Ramos (cell line): ENCODE data around the gene CRADD.
"Not testable (repeated sequence)": the region's sequence is repeated elsewhere in the genome, so short reads cannot be mapped to it uniquely, and the experiment has no call there.

ENCODE experiments used
- in situ Hi-C: fragments of 300-500 bp; cut with MboI; formaldehyde crosslinking; loops from one replicate; pipeline ENCODE4 v1.14.3; 2022; ENCODE audit warnings: low sequenced_read_pairs; ENCODE audit not compliant: unreplicated experiment

The CRADD gene

DNA sequence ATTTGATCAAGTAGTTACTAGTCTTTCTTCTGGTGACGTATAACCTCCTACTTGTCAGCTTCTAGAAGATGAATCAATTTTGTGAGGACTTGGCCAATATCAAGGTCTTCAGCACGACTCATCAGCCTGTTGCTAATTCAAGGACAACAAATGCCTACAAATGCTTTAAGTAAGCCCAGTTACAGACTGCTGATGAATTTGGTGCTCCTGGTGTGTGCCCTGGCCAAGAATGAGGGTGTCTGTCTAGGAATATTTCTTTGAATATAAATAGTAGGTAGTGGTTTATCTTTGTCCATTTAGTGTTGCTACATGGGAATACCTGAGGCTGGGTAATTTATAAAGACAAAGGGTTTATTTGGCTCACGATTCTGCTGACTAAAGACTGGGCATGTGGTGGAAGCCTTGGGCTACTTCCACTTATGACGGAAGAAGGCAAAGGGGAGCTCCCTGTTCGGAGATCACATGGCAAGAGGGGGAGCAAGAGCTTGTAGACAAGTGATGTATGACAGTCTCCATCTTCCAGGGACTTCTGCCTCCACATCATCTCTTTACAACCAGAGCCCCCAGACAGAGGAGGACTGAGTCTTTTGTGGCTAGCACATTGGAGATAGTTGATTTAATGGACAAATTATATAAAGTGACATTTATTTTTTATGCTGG, 180.2 kb downstream of the CRADD start:
- in situ Hi-C loops = no loop called here

DNA sequence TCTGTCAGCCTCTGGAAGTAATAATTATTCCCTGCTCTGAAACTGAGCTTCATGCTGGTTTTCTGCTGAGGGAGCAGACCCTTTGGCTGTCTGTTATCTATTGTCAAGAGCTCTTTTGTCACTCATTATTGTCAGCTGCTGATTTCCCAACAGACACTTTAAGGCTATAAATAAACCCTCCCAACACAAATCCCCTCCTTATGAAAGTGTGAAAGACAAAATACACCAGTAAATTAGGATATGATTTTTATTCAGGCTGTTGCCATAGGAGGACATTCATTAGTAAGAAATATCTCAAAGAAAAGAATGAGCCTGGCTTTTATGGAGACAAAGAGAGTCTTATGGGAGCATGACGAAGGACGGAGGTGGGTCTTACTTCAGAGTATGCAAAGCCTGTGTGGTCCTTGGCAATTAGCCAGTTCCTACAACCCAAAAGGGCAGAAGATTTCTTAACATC, 180.8 kb downstream of the CRADD start:
- in situ Hi-C loops = no loop called here

DNA sequence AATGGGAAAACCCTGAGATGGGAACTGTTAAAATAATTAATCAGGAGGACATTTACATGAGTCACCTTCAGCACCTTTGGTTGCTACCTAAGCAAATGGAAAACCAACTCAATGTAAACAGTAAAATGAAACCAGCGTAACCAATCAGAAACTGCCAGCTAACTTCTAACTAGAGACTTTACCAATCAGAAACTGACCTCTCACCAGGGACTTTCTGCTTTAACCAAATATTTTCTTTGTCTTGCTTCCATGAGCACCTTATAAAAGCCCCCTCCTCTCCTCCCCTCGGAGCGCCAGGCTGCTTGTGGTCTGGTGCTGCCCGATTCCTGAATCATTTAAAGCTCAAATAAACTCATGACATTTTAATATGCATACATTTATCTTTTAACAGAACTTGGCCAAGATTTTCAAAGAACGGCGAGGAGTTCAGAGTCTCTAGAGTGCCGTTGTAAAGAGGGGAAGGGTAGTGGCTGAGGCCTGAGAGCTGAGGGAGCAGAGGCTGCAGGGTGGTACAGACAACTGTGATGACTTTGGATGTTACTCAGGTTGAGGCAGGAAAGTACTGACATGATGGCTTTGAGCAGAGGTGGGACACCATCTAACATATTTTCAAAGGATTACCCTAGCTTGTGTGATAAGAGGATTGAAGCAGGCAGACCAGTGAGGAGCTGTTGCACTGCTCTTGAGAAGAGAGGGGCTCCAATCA, 183.6 kb downstream of the CRADD start:
- in situ Hi-C loops = no loop called here

DNA sequence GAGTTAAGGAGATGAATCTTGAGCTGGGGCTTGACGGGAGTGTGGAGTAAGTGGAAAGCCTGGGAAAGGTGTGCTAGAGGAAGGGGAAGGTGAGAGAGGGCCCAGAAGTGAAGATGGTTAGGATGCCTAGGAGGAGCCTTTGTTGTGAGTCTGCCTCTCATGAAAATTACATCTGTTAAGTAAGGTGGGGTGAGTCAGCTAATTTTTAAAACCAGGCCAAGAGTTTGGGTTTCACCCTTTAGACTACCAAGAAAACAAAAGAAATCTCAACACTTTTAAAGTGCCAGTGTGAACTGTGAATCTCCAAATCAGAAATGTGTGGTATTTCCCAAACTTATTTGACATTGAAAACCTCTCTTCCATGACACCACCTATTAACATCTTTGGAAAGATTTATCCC, 185.2 kb downstream of the CRADD start:
- in situ Hi-C loops = no loop called here

DNA sequence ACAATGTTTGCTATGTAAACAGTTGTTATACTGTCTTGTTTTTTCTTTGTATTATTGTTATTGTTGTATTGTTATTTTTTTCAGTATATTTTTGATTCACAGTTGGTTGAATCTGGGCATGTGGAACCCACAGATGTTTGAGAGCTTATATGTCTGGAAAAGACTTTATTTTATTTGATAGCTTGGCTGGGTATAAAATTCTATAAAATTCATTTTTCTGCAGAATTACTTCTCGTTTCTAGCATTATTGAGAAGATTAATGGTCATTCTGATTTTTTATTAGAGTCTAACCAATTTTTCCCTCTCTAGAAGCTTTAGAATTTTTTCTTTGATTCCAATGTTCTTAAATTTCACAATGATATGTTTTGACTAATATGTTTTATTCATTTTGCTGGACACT, 188.6 kb downstream of the CRADD start:
- in situ Hi-C loops = no loop called here

DNA sequence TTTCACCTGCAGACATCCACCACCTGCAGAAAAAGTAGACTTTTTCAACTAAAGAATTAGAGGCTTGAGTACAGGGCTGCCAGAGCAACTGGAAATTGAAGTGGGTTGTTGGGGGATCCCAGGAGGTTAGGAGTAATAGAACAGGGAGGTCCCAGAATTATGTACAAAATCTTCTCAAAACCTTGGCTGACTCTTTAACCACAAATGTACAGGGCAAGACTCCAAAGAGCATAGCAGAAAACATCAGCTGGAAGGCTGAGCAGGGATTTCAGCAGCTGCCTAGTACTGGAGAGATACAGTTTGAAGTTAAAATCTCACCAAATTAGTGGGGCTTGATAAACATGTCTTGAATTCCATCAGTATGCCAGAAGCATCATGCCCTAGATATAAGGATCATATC, 191.6 kb downstream of the CRADD start:
- in situ Hi-C loops = no loop called here

DNA sequence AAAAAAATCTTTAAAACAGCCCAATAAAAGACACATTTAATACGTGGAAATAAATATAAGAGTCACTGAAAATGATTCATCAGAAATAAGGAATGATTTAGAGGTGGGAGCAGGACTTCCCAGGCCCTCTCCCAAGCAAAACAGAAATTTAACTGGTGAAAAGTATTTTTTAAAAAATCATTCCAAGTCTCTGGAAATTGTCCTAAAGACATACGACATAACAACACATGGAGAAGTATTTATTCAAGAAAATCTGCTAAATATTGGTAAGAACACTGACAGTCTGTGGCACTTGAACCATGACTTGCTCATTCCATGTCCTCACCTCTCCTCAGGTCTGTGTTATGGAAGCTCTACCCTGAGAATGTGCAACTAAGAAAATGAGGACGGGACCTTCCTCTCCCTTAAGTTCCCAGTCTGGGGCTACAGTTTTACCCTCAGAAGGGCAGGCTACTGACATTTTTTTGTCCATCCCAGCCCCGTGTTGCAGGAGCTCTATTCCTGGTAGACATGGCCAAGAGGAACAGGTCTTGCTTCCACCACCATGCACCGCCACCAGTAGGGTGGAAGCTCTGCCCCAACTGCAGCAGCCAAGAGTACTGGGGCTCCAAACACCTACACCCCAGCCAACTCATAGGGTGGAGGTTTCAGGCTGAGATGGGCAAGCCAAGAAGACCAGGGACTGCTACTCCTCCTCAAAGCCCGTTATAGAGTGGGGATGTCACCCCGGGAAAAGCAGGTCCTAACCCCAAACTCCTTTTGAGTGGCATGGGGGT, 193.0 kb downstream of the CRADD start:
- in situ Hi-C loops = no loop called here

DNA sequence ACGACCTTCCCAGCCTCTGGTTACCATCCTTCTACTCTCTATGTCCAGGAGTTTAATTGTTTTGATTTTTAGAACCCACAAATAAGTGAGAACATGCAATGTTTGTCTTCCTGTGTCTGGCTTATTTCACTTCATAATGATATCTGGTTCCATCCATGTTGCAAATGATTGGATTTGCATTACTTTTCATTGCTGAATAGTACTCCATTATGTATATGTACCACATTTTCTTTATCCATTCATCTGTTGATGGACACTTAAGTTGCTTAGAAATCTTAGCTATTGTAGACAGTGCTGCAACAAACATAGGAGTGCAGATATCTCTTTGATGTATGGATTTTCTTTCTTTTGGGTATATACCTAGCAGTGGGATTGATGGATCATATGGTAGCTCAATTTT, 194.4 kb downstream of the CRADD start:
- in situ Hi-C loops = not testable (repeated sequence)

DNA sequence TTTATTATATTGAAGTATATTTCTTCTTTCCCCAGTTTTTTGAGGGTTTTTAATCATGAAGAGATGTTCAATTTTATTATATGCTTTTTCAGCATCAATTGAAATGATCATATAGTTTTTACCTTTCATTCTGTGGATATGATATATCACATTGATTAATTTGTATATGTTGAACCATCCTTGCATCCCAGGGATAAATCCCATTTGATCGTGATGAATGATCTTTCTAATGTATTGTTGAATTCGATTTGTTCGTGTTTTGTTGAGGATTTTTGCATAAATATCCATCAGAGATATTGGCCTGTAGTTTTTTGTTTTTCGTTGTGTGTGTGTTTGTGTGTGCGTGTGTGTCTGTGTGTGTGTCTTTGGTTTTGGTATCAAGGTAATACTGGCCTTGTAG, 196.4 kb downstream of the CRADD start:
- in situ Hi-C loops = no loop called here

DNA sequence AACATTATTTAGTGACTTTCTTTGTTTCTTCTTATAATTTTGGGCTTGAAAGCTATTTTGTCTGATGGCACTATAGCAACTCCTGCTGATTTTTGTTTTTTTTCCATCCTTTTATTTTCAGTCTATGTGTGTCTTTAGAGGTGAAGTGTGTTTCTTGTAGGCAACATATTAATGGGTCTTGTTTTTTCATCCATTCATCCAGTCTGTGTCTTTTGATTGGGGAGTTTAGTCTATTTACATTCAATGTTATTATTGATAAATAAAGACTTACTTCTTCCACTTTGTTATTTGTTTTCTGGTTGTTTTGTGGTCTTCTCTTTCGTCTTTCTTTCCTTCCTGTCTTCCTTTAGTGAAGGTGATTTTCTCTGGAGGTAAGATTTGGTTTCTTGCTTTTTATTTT, 198.0 kb downstream of the CRADD start:
- in situ Hi-C loops = no loop called here

DNA sequence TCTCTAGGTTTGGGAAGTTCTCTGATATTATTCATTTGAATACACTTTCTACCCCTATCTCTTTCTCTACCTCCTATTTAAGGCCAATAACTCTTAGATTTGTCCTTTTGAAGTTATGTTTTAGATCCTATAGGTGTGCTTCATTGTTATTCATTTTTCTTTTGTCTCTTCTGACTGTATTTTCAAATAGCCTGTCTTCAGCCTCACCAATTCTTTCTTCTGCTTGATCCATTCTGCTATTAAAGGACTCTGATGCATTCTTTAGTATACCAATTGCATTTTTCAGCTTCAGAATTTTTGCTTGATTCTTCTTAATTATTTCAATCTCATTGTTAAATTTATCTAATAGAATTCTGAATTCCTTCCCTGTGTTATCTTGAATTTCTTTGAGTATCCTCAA, 199.2 kb downstream of the CRADD start:
- in situ Hi-C loops = no loop called here

DNA sequence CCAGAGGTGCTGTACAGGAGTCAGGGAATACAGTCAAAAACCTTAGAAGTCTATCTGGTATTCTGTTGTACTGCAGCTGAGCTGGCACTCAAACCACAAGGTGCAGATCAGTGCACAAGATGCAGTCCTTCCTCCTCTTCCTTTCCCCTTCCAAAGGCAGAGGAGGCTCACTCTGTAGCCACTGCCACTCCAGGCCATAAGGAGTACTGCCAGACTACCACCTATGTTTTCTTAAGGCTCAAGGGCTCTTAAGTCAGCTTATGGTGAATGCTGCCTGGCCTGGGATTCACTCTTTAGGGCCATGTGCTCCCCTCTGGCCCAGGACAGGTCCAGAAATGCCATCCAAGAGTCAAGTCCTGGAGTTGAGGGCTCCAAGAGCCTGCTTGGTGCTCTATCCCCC, 200.3 kb downstream of the CRADD start:
- in situ Hi-C loops = no loop called here

DNA sequence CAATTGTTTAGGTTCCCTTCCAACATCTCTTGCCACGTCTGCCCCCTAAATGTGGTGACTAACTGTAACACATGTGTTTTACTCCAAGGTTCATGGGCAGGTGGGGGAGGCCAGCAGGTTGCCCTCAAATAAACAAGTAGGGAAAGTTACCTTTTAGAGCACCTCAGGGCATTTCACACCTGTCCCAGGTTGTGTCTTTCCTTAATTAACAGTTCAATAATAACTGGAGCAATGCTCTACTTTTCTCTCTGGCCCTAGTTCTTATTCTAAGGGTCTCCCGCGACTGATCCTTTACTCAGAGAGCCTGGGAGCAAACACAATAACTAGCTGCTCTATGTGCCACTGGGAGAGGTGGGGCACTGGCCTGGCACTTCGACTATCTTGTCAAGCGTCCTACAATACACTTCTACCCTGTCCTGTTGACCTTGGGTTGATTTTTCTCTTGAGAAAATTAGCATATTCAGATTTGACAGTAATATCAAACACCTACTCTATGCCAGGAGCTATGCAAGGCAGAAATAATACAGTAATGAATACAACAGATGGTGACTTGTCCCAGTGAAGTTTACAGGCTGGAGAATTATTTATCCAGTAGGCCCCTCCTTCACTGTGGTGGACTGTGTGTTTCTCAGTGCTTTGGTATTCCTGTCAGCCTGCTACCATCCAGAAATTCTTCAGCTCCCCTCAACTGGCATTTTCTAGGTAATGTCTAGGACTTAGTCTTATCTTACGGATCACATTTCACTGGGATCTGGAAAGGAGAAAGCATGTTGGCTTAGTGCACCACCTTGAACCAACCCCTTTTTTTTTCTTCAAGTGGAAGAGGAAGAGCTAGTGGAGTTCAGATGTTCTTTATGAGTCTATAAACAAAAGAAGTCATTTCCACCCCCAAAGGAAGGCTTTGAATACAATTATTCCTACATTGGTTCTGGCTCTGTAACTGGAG, 202.6 kb downstream of the CRADD start:
- in situ Hi-C loops = no loop called here

DNA sequence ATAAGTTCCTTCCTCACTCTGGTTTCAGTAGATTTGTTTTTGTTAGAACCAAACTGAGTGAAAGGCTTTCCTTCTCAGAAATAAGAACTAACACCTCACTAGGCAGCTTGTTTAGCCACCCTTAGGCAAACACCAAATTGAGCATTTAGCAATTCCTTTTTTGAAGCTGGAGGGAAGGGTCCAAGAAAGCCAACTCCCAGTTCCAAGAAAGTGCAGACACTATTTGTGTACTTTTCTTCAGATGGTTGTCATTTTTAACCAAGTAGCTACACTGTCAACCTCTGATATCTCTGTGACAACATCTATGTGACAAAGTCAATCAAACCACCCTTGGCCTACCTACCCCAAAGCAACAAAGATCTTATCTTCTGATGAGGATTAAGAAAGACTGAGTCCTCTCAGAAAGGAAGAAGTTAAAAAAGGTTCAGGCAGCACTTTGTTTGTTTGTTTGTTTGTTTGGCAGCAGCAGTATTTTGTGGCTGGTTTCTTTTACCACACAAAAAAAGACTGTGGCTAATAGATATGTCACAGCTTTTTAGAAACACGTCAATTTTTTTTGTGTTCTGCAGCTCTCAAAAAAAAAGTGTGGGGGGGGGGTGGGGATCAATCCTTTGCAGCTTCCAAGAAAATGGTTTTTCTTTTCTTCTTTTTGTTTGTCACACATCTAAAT, 203.8 kb downstream of the CRADD start:
- in situ Hi-C loops = no loop called here

DNA sequence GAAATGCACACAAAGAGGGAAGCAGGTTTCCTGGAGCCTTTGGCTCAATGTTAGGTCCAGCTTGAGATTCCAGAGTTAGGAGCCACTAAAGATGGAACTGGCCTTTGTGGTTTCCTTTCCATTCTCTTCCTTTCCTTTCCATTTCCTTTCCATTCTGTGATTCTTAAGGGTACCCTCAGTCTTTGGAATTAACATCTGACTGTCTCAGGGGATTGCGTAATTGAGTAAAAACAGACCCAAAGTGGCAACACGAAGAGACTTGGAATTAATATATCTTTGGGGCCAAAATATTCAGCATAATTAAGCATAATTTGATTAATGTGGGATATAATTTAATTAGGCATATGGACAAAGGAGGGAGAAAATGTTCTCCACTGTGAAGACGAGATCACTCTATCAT, 205.6 kb downstream of the CRADD start:
- in situ Hi-C loops = no loop called here

DNA sequence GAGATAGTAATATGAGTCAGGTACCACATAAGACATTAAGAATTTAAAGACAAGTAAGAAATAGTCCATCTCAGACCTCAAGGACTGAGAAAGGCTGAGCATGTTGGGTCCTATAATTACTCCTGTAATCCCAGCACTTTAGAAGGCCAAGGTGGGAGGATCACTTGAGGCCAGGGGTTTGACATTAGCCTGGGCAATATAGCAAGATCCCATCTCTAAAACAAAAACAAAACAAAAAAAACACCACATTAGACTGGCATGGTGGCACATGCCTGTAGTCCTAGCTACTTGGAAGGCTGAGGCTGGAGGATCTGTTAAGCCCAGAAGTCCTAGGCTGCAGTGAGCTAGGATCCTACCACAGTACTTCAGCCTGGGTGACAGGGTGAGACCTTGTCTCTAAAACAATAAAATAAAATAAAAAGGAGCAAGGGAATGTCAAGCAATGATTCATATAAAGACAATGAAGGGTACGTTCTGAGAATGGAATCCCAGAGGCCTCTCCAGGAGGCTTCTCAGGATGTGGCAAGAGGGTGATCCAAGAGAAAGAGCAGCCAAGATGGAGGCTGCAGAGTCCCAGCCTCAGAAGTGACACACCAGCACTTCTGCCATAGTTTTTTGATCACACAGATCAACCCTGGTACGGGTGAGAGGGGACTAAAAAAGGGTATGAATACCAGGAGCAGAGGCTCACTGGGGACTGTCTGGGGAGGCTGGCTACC, 206.4 kb downstream of the CRADD start:
- in situ Hi-C loops = no loop called here

DNA sequence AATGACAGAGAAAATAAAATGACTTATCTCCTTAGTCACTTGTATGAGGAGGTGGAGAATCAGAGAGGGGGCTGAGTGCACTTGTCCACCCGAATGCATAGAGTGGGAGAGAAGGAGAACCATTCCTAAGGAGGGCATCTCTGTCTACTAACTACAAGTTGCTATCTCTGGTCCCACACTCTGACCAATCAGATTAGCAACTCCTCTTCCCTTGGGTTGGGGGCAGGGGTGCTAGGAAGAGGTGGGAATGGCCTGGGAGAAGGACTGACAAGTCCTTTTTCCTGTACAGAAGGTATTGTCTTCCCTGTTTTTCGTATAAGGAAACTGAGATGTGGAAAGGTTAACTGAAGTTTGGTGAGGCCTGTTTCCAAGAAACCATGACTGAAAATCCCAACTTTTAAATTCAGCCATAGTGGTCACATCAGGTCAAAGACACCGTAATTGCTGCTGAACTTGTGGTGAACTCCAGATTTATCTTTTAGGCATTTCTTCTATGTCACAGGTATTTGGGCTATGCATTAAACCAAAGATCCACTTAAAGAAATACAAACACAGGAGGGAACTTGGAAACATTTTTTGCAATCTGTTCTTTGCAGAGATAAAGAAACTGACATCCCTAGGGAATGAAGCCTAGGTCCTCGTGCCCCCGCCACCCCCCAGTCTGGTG, 207.8 kb downstream of the CRADD start:
- in situ Hi-C loops = no loop called here

DNA sequence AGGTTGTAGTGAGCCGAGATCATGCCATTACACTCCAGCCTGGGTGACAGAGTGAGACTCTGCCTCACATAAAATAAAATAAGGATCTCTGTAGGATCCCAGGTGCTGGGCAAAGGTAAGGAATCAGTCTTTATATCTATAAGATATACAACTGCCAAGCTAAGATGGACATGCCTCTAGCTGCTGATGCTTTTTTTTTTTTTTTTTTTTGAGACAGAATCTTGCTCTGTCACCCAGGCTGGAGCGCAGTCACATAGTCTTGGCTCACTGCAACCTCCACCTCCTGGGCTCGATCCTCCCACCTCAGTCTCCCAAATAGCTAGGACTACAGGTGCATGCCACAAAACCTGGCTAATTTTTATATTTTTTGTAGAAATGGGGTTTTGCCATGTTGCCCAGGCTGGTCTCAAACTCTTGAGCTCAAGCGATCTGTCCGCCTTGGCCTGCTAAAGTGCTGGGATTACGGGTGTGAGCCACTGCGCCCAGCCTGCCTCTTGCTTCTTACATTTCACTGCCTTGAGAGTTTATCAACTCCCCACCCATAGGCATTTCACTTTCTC, 208.9 kb downstream of the CRADD start:
- in situ Hi-C loops = not testable (repeated sequence)
